Subcutaneous adipose tissue (tissue), 4 donors: ENCODE results near the gene SYT3. TPM values are rescaled to one million over a fixed set of nuclear protein-coding genes. Genes with fewer than 3 reads are reported as not detected.

Source experiments
- CTCF ChIP-seq: fragments of 450-650 bp; IDR thresholded peaks from one replicate; pipeline ENCODE4 v1.5.1; 2016; ENCODE audit warnings: low read depth, mild to moderate bottlenecking, control low read depth, antibody characterized with exemption, moderate library complexity
- total RNA-seq, 4 donors: library from RNA; depleted of rRNA; stranded (reverse); fragments of >200 nt; gene quantifications; one replicate each; pipeline ENCODE4 v1.1.0, GENCODE V29; 2016

Gene SYT3
- total RNA-seq, 4 donors from 2014 or later = not detected

- no peak for TF ChIP-seq CTCF
Observed at GRCh38 chr19:50667177-50667758, 27.6 kb upstream of the SYT3 start.

GRCh38 chr19:50666346-50667176 is 26.9 kb upstream of the SYT3 start:
- no peak for TF ChIP-seq CTCF

GRCh38 chr19:50664204-50664603 is 24.5 kb upstream of the SYT3 start:
- TF ChIP-seq CTCF = no peak

- no peak for TF ChIP-seq CTCF
Observed at GRCh38 chr19:50663482-50663790, 23.8 kb upstream of the SYT3 start.

GRCh38 chr19:50662651-50663481 is 23.2 kb upstream of the SYT3 start:
- TF ChIP-seq CTCF = no peak

- TF ChIP-seq CTCF = no peak
Observed at GRCh38 chr19:50661766-50662650, 22.3 kb upstream of the SYT3 start.
